NCI-H187 treated with DMSO at 0.1 percent for 48 hours (cell line): ENCODE data around the gene CACHD1.

ENCODE experiments used
- DNase-seq: peaks from one replicate; lab custom pipeline; 2025; lab: John Stamatoyannopoulos, UW

CACHD1 gene

GRCh38 chr1:64469977-64470664 is at the start of gene CACHD1:
TSS of gene CACHD1 (plus strand) at chr1:64470129. CDS start at chr1:64470745, 616 bp downstream.
- DNase-seq = no peak

GRCh38 chr1:64421377-64421776 is 48.6 kb upstream of the CACHD1 start:
- no peak for DNase-seq

- DNase-seq = no peak
Observed at GRCh38 chr1:64423526-64423925, 46.4 kb upstream of the CACHD1 start.

- DNase-seq = no peak
Observed at GRCh38 chr1:64424412-64424811, 45.5 kb upstream of the CACHD1 start.

- no peak for DNase-seq
Observed at GRCh38 chr1:64425521-64425920, 44.4 kb upstream of the CACHD1 start.

GRCh38 chr1:64426681-64427080 is 43.2 kb upstream of the CACHD1 start:
- no peak for DNase-seq

- DNase-seq = no peak
Observed at GRCh38 chr1:64427879-64428278, 42.0 kb upstream of the CACHD1 start.

- DNase-seq = no peak
Observed at GRCh38 chr1:64433308-64433707, 36.6 kb upstream of the CACHD1 start.

GRCh38 chr1:64433747-64434146 is 36.2 kb upstream of the CACHD1 start:
- DNase-seq = no peak

- no peak for DNase-seq
Observed at GRCh38 chr1:64435000-64435399, 34.9 kb upstream of the CACHD1 start.

GRCh38 chr1:64437453-64437852 is 32.5 kb upstream of the CACHD1 start:
- DNase-seq = no peak

GRCh38 chr1:64440183-64440826 is 29.6 kb upstream of the CACHD1 start:
- DNase-seq = no peak

- DNase-seq = no peak
Observed at GRCh38 chr1:64451440-64451839, 18.5 kb upstream of the CACHD1 start.

- no peak for DNase-seq
Observed at GRCh38 chr1:64453688-64454087, 16.2 kb upstream of the CACHD1 start.

GRCh38 chr1:64458915-64459314 is 11.0 kb upstream of the CACHD1 start:
- DNase-seq = no peak

GRCh38 chr1:64459743-64460142 is 10.2 kb upstream of the CACHD1 start:
- no peak for DNase-seq

GRCh38 chr1:64466033-64466432 is 3.9 kb upstream of the CACHD1 start:
- DNase-seq = no peak

GRCh38 chr1:64469116-64469976 is 583 bp upstream of the CACHD1 start:
- no peak for DNase-seq

- no peak for DNase-seq
Observed at GRCh38 chr1:64470665-64471217, 812 bp downstream of the CACHD1 start.

- DNase-seq = no peak
Observed at GRCh38 chr1:64471218-64472039, 1.5 kb downstream of the CACHD1 start.

- DNase-seq = no peak
Observed at GRCh38 chr1:64472040-64472376, 2.1 kb downstream of the CACHD1 start.

GRCh38 chr1:64472805-64473204 is 2.9 kb downstream of the CACHD1 start:
- DNase-seq = peak; percentile 32
